Stomach (tissue), 9 donors: Measurements from ENCODE around the gene WNT16. TPM values are rescaled to one million over a fixed set of nuclear protein-coding genes. Genes with fewer than 3 reads are reported as not detected.
A peak's percentile ranks its signal among the peaks of the same experiment; 100 is the strongest.

Experiments
- DNase-seq, 2 donors: peaks; one replicate each; pipeline versions ENCODE4 v3.0.0 to v3.0.0-alpha.2; 2013 to 2019
- H3K27ac ChIP-seq, 5 donors: fragments of 200-600 bp in 4 of 5; sonication (generic) in 4 of 5; one replicate each; pipeline ENCODE4 v1.5.1; 2013 to 2019; ENCODE audit warnings: mild to moderate bottlenecking in 1 of 5, moderate library complexity in 1 of 5
- H3K27me3 ChIP-seq, 3 donors: fragments of 200-600 bp; sonication (generic); one replicate each; pipeline ENCODE4 v1.5.1; 2017 to 2019; ENCODE audit warnings: mixed run types in 1 of 3
- H3K36me3 ChIP-seq, 4 donors: fragments of 200-600 bp; sonication (generic); 1 replicate in 3 of 4; 2 replicates in 1 of 4; pipeline ENCODE4 v1.5.1; 2016 to 2019
- H3K4me1 ChIP-seq, 4 donors: fragments of 200-600 bp; sonication (generic); one replicate each; pipeline ENCODE4 v1.5.1; 2016 to 2019
- H3K4me3 ChIP-seq, 4 donors: fragments of 200-600 bp; sonication (generic) in 3 of 4; one replicate each; pipeline ENCODE4 v1.5.1; 2016 to 2019; ENCODE audit warnings: mild to moderate bottlenecking in 1 of 4
- H3K9me3 ChIP-seq, 4 donors: fragments of 200-600 bp; sonication (generic); one replicate each; pipeline ENCODE4 v1.5.1; 2016 to 2019
- CTCF ChIP-seq, 7 experiments: fragments of 450-650 bp in 4 of 7; fragments of 200-600 bp in 3 of 7; sonication (generic) in 3 of 7; IDR thresholded peaks; one replicate each; pipeline ENCODE4 v1.5.1; 2016 to 2019; ENCODE audit warnings: antibody characterized with exemption in 7 of 7, control low read depth in 2 of 7, mild to moderate bottlenecking in 1 of 7
- EP300 ChIP-seq: sonication (generic); formaldehyde crosslinking; IDR thresholded peaks from one replicate; pipeline ENCODE4 v1.6.1; 2017; ENCODE audit warnings: antibody characterized with exemption
- POLR2A ChIP-seq, 4 donors: fragments of 450-650 bp; IDR thresholded peaks; one replicate each; pipeline ENCODE4 v1.6.1; 2016; ENCODE audit warnings: antibody characterized with exemption in 4 of 4, control low read depth in 2 of 4, mild to moderate bottlenecking in 1 of 4, moderate library complexity in 1 of 4
- POLR2AphosphoS5 ChIP-seq, 3 donors: sonication (generic); formaldehyde crosslinking; IDR thresholded peaks; one replicate each; pipeline ENCODE4 v1.6.1; 2016; ENCODE audit warnings: antibody characterized with exemption in 3 of 3
- WGBS, 5 donors: extraction: QIAGEN DNeasy Blood & Tissue Kit in 3 of 5; methylation state at CpG; one replicate each; pipeline versions ENCODE4 v1.1.5 to v1.1.7; 2013 to 2018; 5-methylcytosine and 5-hydroxymethylcytosine counted together
- intact Hi-C: fragments of 100-400 bp; cut with DNase I; formaldehyde crosslinking; loops from one replicate; pipeline ENCODE4 v1.15.1; 2023; ENCODE audit warnings: low total_unique reads
- polyA plus RNA-seq, 3 donors: library from polyadenylated mRNA; stranded (reverse); fragments of 200-250 nt; gene quantifications; one replicate each; pipeline ENCODE4 v1.2.3, GENCODE V29; 2013
- total RNA-seq, 5 donors: library from RNA; depleted of rRNA; stranded (reverse); fragments of >200 nt; gene quantifications; one replicate each; pipeline versions ENCODE4 v1.1.0 to v1.2.3, GENCODE V29; 2014 to 2016
- donor health status: healthy with polysubstance abuse.
- donor health status: Bipolar disorder and iron deficiency.
- donor health status: healthy.

The WNT16 gene
- total and polyA plus RNA-seq, 8 donors = 0.05 to 0.37 TPM; not detected in 6

GRCh38 chr7:121376979-121377378, 48.2 kb downstream of the WNT16 start:
- Histone ChIP-seq H3K9me3 (no peaks in the 10 kb centered on the region), H3K27ac (no peak overlapping the region), H3K4me1 (peaks cover 6 to 32% (median 18%) of the 10 kb centered on the region in 4 donors), H3K4me3 (no peak overlapping the region), H3K27me3 (no peaks in the 10 kb centered on the region), H3K36me3 (peaks cover 9 to 44% (median 39%) of the 10 kb centered on the region in 4 donors)
- intact Hi-C loops = no loop called here
- 87 to 97% (median 95%) methylated on average over 2 of the region's 2 CpGs for WGBS, 5 donors
- no peak for TF ChIP-seq CTCF (IDR thresholded peaks at IDR 0.05)
- TF ChIP-seq POLR2A (IDR thresholded peaks at IDR 0.05) = no peak
- TF ChIP-seq EP300 = no peak
- TF ChIP-seq POLR2AphosphoS5 (IDR thresholded peaks at IDR 0.05) = no peak
- no peak for DNase-seq

DNA sequence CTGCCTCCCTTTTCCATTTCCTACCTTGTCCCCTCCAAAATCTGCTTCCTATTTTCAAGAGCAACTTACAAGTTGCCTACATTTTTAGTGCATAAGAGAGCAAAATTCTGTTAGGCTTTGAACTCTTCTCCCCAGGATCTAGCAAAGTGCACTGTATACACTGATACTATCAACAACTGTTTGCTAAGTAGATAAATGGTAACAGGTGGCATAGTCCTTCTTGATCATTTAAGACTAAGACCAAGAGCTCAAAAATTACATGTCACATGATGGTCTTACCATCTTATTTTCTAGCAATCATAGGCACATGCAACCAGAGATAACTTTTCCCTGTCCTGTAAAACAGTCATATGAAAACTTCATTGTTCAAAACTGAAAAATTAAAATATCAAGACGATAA, 51.1 kb downstream of the WNT16 start:
- DNase-seq = no peak
- no peaks in the 10 kb centered on the region for H3K9me3 ChIP-seq
- intact Hi-C loops = no loop called here
- H3K27me3 ChIP-seq = no peaks in the 10 kb centered on the region
- TF ChIP-seq EP300 (no peak), POLR2AphosphoS5 (IDR thresholded peaks at IDR 0.05) (no peak), CTCF (IDR thresholded peaks at IDR 0.05) (no peak), POLR2A (IDR thresholded peaks at IDR 0.05) (no peak)
- H3K36me3 ChIP-seq = peaks cover 9 to 36% (median 34%) of the 10 kb centered on the region in 4 donors
- H3K27ac ChIP-seq = no peak overlapping the region
- H3K4me1 ChIP-seq = peaks cover 3 to 51% (median 20%) of the 10 kb centered on the region in 4 donors
- 67 to 80% (median 75%) methylated on average over 1 of the region's 1 CpG for WGBS, 5 donors
- H3K4me3 ChIP-seq = no peak overlapping the region

GRCh38 chr7:121382473-121382872, 53.7 kb downstream of the WNT16 start:
- H3K27ac ChIP-seq = peak overlapping the region in 1 of 5 donors; percentile 81
- peaks cover 5 to 10% (median 9%) of the 10 kb centered on the region in 4 donors for H3K36me3 ChIP-seq
- no peak for DNase-seq
- H3K27me3 ChIP-seq = no peaks in the 10 kb centered on the region
- no peak overlapping the region for H3K4me3 ChIP-seq
- no peaks in the 10 kb centered on the region for H3K9me3 ChIP-seq
- H3K4me1 ChIP-seq = peaks cover 6 to 77% (median 35%) of the 10 kb centered on the region in 4 donors
- intact Hi-C loops = no loop called here
- no peak for TF ChIP-seq POLR2A (IDR thresholded peaks at IDR 0.05)
- TF ChIP-seq CTCF (IDR thresholded peaks at IDR 0.05) = no peak
- TF ChIP-seq POLR2AphosphoS5 (IDR thresholded peaks at IDR 0.05) = no peak

- Histone ChIP-seq H3K4me1 (peaks cover 6 to 79% (median 35%) of the 10 kb centered on the region in 4 donors), H3K9me3 (no peaks in the 10 kb centered on the region), H3K27ac (peak overlapping the region in 4 of 5 donors; percentile 65 to 81 (median 74)), H3K36me3 (peaks cover 0 to 2% (median 1%) of the 10 kb centered on the region in 4 donors), H3K27me3 (no peaks in the 10 kb centered on the region), H3K4me3 (no peak overlapping the region)
- no peak for TF ChIP-seq CTCF (IDR thresholded peaks at IDR 0.05)
- no peak for TF ChIP-seq POLR2A (IDR thresholded peaks at IDR 0.05)
- no peak for TF ChIP-seq POLR2AphosphoS5 (IDR thresholded peaks at IDR 0.05)
- TF ChIP-seq EP300 = no peak
- DNase-seq = no peak
- WGBS, 5 donors = 81 to 91% (median 88%) methylated on average over 2 of the region's 2 CpGs
- intact Hi-C loops = no loop called here
Measured at GRCh38 chr7:121383235-121383910, 54.6 kb downstream of the WNT16 start.
